ENCODE measurements around the gene CDK19. TPM values are rescaled to one million over a fixed set of nuclear protein-coding genes. Genes with fewer than 3 reads are reported as not detected.

CDK19 gene
- polyA plus RNA-seq, 1 donor (not counting 4 experiments of a cell fraction or from before 2014, with no cell fraction given): 6.4 TPM

DNA sequence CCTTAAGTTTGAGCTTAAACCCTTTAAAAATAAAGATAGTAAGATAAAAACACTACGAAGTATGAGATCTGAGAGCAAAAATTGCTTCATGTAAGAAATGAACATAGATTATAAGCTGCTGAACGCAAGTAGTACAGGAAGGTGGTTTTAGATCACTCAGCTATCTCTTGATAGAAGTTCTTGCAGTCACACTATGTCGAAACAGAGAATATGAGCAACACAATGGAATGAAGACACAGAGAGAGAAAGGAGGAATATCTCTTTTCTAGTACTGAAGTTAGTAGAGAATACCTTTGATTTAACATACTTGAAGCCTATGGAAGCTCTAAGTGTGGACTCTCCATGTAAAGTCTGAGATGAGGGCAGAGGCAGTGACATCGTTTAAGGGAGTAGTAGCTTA, 162.7 kb downstream of the CDK19 start:
- Histone ChIP-seq H3K9me1 (ENCODE audit: control insufficient read depth, extremely low read depth, insufficient read depth, low read length) (no peaks in the 10 kb centered on the region), H3K9ac (ENCODE audit: control insufficient read depth, extremely low read depth, insufficient read depth, low read length) (no peak overlapping the region), H3K4me2 (ENCODE audit: control insufficient read depth, extremely low read depth, insufficient read depth, low read depth, low read length) (no peak overlapping the region), H3K9me3 (ENCODE audit: control insufficient read depth, low read depth, low read length) (no peaks in the 10 kb centered on the region), H3K27me3 (ENCODE audit: control insufficient read depth, extremely low read depth, insufficient read depth, low read length) (no peaks in the 10 kb centered on the region), H4K20me1 (ENCODE audit: control insufficient read depth, extremely low read depth, insufficient read depth, low read length) (no peaks in the 10 kb centered on the region), H2AFZ (ENCODE audit: control insufficient read depth, low read length) (no peak overlapping the region), H3K4me3 (ENCODE audit: control insufficient read depth in 2 of 3, extremely low read depth in 1 of 3, insufficient read depth in 2 of 3, low read depth in 1 of 3, low read length in 3 of 3) (no peak overlapping the region), H3K36me3 (ENCODE audit: control insufficient read depth in 2 of 2, extremely low read depth in 1 of 2, insufficient read depth in 2 of 2, low read length in 2 of 2) (no peaks in the 10 kb centered on the region), H3K4me1 (ENCODE audit: control insufficient read depth, extremely low read depth, insufficient read depth, low read length) (peaks cover 8% of the 10 kb centered on the region), H3K79me2 (ENCODE audit: control insufficient read depth, insufficient read depth, low read length) (no peaks in the 10 kb centered on the region), H3K27ac (ENCODE audit: control insufficient read depth, insufficient read depth, low read length) (no peak overlapping the region)
- no peak for DNase-seq (ENCODE audit: low read depth, low spot score)
- TF ChIP-seq EZH2 (IDR thresholded peaks at IDR 0.05; ENCODE audit: low read length): no peak
- TF ChIP-seq, protein P1, sequence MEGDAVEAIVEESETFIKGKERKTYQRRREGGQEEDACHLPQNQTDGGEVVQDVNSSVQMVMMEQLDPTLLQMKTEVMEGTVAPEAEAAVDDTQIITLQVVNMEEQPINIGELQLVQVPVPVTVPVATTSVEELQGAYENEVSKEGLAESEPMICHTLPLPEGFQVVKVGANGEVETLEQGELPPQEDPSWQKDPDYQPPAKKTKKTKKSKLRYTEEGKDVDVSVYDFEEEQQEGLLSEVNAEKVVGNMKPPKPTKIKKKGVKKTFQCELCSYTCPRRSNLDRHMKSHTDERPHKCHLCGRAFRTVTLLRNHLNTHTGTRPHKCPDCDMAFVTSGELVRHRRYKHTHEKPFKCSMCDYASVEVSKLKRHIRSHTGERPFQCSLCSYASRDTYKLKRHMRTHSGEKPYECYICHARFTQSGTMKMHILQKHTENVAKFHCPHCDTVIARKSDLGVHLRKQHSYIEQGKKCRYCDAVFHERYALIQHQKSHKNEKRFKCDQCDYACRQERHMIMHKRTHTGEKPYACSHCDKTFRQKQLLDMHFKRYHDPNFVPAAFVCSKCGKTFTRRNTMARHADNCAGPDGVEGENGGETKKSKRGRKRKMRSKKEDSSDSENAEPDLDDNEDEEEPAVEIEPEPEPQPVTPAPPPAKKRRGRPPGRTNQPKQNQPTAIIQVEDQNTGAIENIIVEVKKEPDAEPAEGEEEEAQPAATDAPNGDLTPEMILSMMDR (optimal IDR thresholded peaks at IDR 0.05 in 1 of 3, IDR thresholded peaks at IDR 0.05 in 1 of 3, conservative IDR thresholded peaks at IDR 0.05 in 1 of 3; ENCODE audit: extremely low read depth in 1 of 3, insufficient read depth in 2 of 3, low read length in 3 of 3): no peak
- no peak for FAIRE-seq
- dilution Hi-C loops (cut with MboI; ENCODE audit: extremely low pct_ligation_motif_present, low sequenced_read_pairs): no loop called here

DNA sequence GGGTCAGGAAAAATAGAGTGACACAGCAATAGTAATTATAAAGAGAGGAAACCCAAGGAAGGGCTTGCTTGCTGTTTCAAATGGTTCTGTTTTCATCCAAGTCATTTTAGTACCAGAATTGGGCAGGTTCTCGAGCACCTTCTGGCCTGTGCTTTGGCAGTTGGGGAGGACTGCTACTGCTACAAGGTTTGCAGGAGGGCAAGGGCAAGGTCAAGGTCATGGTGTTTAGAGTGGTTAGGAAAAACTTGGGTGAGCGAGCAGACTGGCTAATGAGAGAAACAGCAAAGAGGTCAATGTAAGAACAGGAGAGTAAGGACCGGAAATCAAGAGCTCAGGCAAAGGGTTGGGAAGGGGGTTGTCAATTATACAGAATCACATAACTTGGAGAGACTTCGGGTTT, 164.5 kb downstream of the CDK19 start:
- peaks cover 4% of the 10 kb centered on the region for H3K4me1 ChIP-seq (ENCODE audit: control insufficient read depth, extremely low read depth, insufficient read depth, low read length)
- no peak overlapping the region for H3K27ac ChIP-seq (ENCODE audit: control insufficient read depth, insufficient read depth, low read length)
- no peak overlapping the region for H3K9ac ChIP-seq (ENCODE audit: control insufficient read depth, extremely low read depth, insufficient read depth, low read length)
- no peaks in the 10 kb centered on the region for H3K36me3 ChIP-seq (ENCODE audit: control insufficient read depth in 2 of 2, extremely low read depth in 1 of 2, insufficient read depth in 2 of 2, low read length in 2 of 2)
- no peaks in the 10 kb centered on the region for H3K79me2 ChIP-seq (ENCODE audit: control insufficient read depth, insufficient read depth, low read length)
- dilution Hi-C loops (cut with MboI; ENCODE audit: extremely low pct_ligation_motif_present, low sequenced_read_pairs): no loop called here
- TF ChIP-seq, protein P1 (optimal IDR thresholded peaks at IDR 0.05 in 1 of 3, IDR thresholded peaks at IDR 0.05 in 1 of 3, conservative IDR thresholded peaks at IDR 0.05 in 1 of 3; ENCODE audit: extremely low read depth in 1 of 3, insufficient read depth in 2 of 3, low read length in 3 of 3): no peak
- TF ChIP-seq EZH2 (IDR thresholded peaks at IDR 0.05; ENCODE audit: low read length): no peak
- no peaks in the 10 kb centered on the region for H3K9me1 ChIP-seq (ENCODE audit: control insufficient read depth, extremely low read depth, insufficient read depth, low read length)
- no peak overlapping the region for H3K4me3 ChIP-seq (ENCODE audit: control insufficient read depth in 2 of 3, extremely low read depth in 1 of 3, insufficient read depth in 2 of 3, low read depth in 1 of 3, low read length in 3 of 3)
- no peak overlapping the region for H2AFZ ChIP-seq (ENCODE audit: control insufficient read depth, low read length)
- no peaks in the 10 kb centered on the region for H4K20me1 ChIP-seq (ENCODE audit: control insufficient read depth, extremely low read depth, insufficient read depth, low read length)
- no peaks in the 10 kb centered on the region for H3K9me3 ChIP-seq (ENCODE audit: control insufficient read depth, low read depth, low read length)
- DNase-seq (ENCODE audit: low read depth, low spot score): no peak
- H3K4me2 ChIP-seq (ENCODE audit: control insufficient read depth, extremely low read depth, insufficient read depth, low read depth, low read length): no peak overlapping the region
- H3K27me3 ChIP-seq (ENCODE audit: control insufficient read depth, extremely low read depth, insufficient read depth, low read length): no peaks in the 10 kb centered on the region
- FAIRE-seq: no peak
